ENCODE data around the gene ZBTB9. TPM values are rescaled to one million over a fixed set of nuclear protein-coding genes. Genes with fewer than 3 reads are reported as not detected.

Gene ZBTB9
- total RNA-seq, 4 donors from 2014 or later: 4.0 to 5.4 (median 4.6) TPM

DNA sequence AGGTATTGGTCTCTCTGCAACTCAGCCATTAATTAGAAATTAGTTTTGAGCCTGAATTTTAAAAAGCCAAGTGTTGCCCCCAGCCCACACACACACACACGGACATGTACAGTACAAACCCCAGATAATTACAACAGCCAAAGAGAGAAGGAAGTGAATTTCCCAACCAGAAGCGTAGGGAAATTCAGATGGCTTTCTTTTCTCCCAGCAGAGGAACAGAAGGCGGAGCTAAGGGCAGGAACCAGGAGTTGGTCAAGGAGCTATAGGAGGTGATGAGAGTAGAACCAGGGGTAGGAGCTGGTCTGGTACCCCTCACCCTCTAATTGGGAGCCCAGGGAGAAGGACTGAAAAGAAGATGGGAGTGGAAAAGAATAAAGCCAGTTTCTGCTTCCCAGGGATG is 3.9 kb upstream of the ZBTB9 start:
- no peak for DNase-seq (ENCODE audit: low spot score in 2 of 2)
- 66 to 71% methylated on average over 3 of the region's 3 CpGs for WGBS, 2 donors
- intact Hi-C loops (cut with DNase I; ENCODE audit: low total_unique reads): no loop called here
- TF ChIP-seq, protein P1, sequence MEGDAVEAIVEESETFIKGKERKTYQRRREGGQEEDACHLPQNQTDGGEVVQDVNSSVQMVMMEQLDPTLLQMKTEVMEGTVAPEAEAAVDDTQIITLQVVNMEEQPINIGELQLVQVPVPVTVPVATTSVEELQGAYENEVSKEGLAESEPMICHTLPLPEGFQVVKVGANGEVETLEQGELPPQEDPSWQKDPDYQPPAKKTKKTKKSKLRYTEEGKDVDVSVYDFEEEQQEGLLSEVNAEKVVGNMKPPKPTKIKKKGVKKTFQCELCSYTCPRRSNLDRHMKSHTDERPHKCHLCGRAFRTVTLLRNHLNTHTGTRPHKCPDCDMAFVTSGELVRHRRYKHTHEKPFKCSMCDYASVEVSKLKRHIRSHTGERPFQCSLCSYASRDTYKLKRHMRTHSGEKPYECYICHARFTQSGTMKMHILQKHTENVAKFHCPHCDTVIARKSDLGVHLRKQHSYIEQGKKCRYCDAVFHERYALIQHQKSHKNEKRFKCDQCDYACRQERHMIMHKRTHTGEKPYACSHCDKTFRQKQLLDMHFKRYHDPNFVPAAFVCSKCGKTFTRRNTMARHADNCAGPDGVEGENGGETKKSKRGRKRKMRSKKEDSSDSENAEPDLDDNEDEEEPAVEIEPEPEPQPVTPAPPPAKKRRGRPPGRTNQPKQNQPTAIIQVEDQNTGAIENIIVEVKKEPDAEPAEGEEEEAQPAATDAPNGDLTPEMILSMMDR (IDR thresholded peaks at IDR 0.05): no peak
- TF ChIP-seq POLR2A (IDR thresholded peaks at IDR 0.05): no peak
- H3K4me3 ChIP-seq (ENCODE audit: low read depth, poor library complexity, severe bottlenecking): no peak overlapping the region

DNA sequence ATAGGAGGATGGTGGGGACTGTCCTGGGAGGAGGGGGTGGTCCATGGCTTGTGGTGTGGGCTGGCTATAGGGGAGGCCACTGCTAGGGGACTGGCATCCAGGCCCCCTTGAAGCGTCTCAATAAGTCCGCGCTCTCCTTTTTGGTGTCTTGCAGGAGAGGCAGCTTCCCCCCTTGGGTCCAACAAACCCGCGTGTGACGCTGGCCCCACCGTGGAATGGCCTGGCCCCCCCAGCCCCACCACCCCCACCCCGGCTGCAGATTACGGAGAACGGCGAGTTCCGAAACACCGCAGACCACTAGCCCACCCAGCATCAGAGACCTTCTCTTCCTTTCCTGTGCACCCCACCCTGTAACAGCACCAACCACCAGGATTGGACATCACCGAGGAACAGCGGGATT is 2.8 kb upstream of the ZBTB9 start:
- no peak overlapping the region for H3K4me3 ChIP-seq (ENCODE audit: low read depth, poor library complexity, severe bottlenecking)
- 88 to 90% methylated on average over 15 of the region's 15 CpGs for WGBS, 2 donors
- no peak for DNase-seq (ENCODE audit: low spot score in 2 of 2)
- TF ChIP-seq POLR2A (IDR thresholded peaks at IDR 0.05): no peak
- TF ChIP-seq, protein P1 (IDR thresholded peaks at IDR 0.05): no peak
- intact Hi-C loops (cut with DNase I; ENCODE audit: low total_unique reads): no loop called here

DNA sequence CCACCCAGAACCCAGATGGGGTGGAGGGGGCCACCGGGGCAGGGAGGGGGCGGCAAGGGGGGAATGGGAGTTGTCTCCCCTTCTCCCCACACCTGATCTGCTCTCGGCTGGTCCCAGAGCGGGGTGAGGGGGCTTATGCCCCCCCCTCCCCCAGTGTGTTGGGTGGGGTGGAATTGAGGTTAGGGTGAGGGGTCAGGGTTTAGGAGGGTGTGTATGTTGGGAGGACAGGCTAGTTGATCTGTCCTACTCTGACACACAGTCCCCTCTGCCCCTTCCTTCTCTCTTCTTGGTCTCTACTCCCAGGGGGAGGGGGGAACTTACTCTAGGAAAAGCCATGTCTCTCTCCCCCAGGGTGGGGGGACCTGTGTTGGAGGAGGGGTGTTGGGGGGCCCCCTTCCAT is 1.9 kb upstream of the ZBTB9 start:
- H3K4me3 ChIP-seq (ENCODE audit: low read depth, poor library complexity, severe bottlenecking): no peak overlapping the region
- intact Hi-C loops (cut with DNase I; ENCODE audit: low total_unique reads): no loop called here
- TF ChIP-seq, protein P1 (IDR thresholded peaks at IDR 0.05): no peak
- no peak for TF ChIP-seq POLR2A (IDR thresholded peaks at IDR 0.05)
- WGBS, 2 donors: 84 to 91% methylated on average over 4 of the region's 4 CpGs
- no peak for DNase-seq (ENCODE audit: low spot score in 2 of 2)

DNA sequence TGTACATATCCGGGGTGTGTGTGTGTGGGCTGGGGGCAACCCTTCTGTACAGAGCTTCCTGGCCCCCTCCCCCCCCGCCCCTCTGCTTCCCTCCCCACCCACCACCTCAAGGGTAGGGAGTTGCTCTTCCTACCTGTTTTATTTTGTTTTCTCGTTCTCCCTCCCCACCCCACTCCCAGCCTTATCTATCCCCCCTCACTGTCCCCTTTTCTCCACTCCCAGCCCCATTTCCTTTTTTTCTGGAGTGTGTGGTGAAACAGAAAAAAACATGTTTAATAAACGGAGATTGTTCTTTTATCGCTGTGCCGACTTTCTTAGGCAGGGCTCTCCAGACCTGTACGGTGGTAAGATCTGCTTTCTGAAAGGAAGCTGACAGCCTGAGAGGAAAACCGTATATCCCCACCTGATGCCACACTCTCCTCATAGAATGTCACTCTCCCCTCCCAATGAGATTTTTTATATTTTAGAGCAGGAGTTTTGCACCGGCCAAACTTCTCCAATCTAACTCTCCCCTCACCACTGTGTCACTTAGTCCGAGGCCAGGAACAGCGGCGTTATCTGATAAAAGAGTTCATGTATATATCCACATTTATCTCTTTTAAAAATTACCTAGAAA is 875 bp upstream of the ZBTB9 start:
- intact Hi-C loops (cut with DNase I; ENCODE audit: low total_unique reads): no loop called here
- no peak for DNase-seq (ENCODE audit: low spot score in 2 of 2)
- WGBS, 2 donors: 2 to 5% methylated on average over 12 of the region's 12 CpGs
- no peak for TF ChIP-seq POLR2A (IDR thresholded peaks at IDR 0.05)
- TF ChIP-seq, protein P1 (IDR thresholded peaks at IDR 0.05): no peak
- H3K4me3 ChIP-seq (ENCODE audit: low read depth, poor library complexity, severe bottlenecking): peak overlapping the region; percentile 60

DNA sequence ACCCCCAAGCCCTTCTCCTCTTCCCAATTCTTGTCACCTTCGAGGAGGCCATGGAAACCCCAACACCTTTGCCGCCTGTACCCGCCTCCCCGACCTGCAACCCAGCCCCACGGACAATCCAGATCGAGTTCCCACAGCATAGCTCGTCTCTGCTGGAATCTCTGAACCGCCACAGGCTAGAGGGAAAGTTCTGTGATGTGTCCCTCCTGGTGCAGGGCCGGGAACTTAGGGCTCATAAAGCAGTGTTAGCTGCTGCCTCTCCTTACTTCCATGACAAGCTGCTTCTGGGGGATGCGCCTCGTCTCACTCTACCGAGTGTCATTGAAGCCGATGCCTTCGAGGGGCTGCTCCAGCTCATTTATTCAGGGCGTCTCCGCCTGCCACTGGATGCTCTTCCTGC is 675 bp downstream of the ZBTB9 start:
- WGBS, 2 donors: 41 to 42% methylated on average over 16 of the region's 16 CpGs
- peak in 1 of 2 donors; percentile 80 for DNase-seq (ENCODE audit: low spot score in 2 of 2)
- TF ChIP-seq, protein P1 (IDR thresholded peaks at IDR 0.05): no peak
- TF ChIP-seq POLR2A (IDR thresholded peaks at IDR 0.05): no peak
- H3K4me3 ChIP-seq (ENCODE audit: low read depth, poor library complexity, severe bottlenecking): peak overlapping the region; percentile 60
- intact Hi-C loops (cut with DNase I; ENCODE audit: low total_unique reads): loop anchor here (5.0 kb wide), 1 partner anchor 1947 kb away; no protein-coding TSS in a partner anchor

DNA sequence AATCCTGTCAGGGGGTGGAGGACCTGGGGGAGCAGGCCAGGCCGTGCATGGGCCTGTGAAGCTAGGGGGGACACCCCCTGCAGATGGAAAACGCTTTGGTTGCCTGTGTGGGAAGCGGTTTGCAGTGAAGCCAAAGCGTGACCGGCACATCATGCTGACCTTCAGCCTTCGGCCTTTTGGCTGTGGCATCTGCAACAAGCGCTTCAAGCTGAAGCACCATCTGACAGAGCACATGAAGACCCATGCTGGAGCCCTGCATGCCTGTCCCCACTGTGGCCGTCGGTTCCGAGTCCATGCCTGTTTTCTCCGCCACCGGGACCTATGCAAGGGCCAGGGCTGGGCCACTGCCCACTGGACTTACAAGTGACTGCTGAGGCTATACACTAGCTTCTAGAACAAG is 1.8 kb downstream of the ZBTB9 start:
- no peak for DNase-seq (ENCODE audit: low spot score in 2 of 2)
- no peak overlapping the region for H3K4me3 ChIP-seq (ENCODE audit: low read depth, poor library complexity, severe bottlenecking)
- WGBS, 2 donors: 95 to 98% methylated on average over 12 of the region's 12 CpGs
- intact Hi-C loops (cut with DNase I; ENCODE audit: low total_unique reads): loop anchor here (5.0 kb wide), 1 partner anchor 1946 kb away; no protein-coding TSS in a partner anchor
- TF ChIP-seq POLR2A (IDR thresholded peaks at IDR 0.05): no peak
- TF ChIP-seq, protein P1 (IDR thresholded peaks at IDR 0.05): no peak

All from lower leg skin (tissue), 4 donors.